GM12864 (cell line): ENCODE results near the gene CYB561D2.

ENCODE experiments used
- DNase-seq: peaks from one replicate; pipeline ENCODE4 v3.0.0-alpha.2; 2011; ENCODE audit warnings: low read depth
- H3K4me3 ChIP-seq: 2 replicates; pipeline ENCODE4 v1.5.1; 2011; ENCODE audit warnings: mild to moderate bottlenecking, low read depth, low read length, control low read depth
- CTCF ChIP-seq: IDR thresholded peaks from 2 replicates; pipeline ENCODE4 v1.5.1; 2011; ENCODE audit warnings: low read depth, mild to moderate bottlenecking, moderate library complexity, low read length, control low read depth, inconsistent platforms; ENCODE audit errors: missing control alignments

CYB561D2 gene

GRCh38 chr3:50323614-50324199 lies 27.0 kb upstream of the CYB561D2 start:
- no peak overlapping the region for H3K4me3 ChIP-seq

GRCh38 chr3:50324351-50325112 lies 26.1 kb upstream of the CYB561D2 start:
- peak; percentile 81 for TF ChIP-seq CTCF
- no peak overlapping the region for H3K4me3 ChIP-seq
- DNase-seq = no peak

More at GRCh38 chr3:50323614-50324199, 27.0 kb upstream of the CYB561D2 start:
- no peak for TF ChIP-seq CTCF
- no peak for DNase-seq

- no peak for DNase-seq
- H3K4me3 ChIP-seq = no peak overlapping the region
- TF ChIP-seq CTCF = no peak
Measured at GRCh38 chr3:50325113-50325480, 25.6 kb upstream of the CYB561D2 start.

GRCh38 chr3:50325497-50326181 lies 25.0 kb upstream of the CYB561D2 start:
- H3K4me3 ChIP-seq = no peak overlapping the region
- TF ChIP-seq CTCF = no peak
- DNase-seq = no peak

GRCh38 chr3:50326182-50326541 lies 24.5 kb upstream of the CYB561D2 start:
- no peak for TF ChIP-seq CTCF
- DNase-seq = no peak

GRCh38 chr3:50327129-50327528 lies 23.5 kb upstream of the CYB561D2 start:
- no peak for TF ChIP-seq CTCF
- peak overlapping the region; percentile 89 for H3K4me3 ChIP-seq
- DNase-seq = no peak

More at GRCh38 chr3:50326182-50326541, 24.5 kb upstream of the CYB561D2 start:
- no peak overlapping the region for H3K4me3 ChIP-seq
